Lung (tissue), 12 donors: Measurements from ENCODE around the gene FAM221B. TPM values are rescaled to one million over a fixed set of nuclear protein-coding genes. Genes with fewer than 3 reads are reported as not detected.
A peak's percentile ranks its signal among the peaks of the same experiment; 100 is the strongest.

ENCODE experiments used
- ATAC-seq: fragments of 200-7000 bp; cut with Tn5 transposase; one replicate; pipeline ENCODE4 v1.9.1; 2020; ENCODE audit warnings: moderate number of reproducible peaks; ENCODE audit not compliant: insufficient read depth, low FRiP score
- DNase-seq, 3 donors: peaks; one replicate each; pipeline ENCODE4 v3.0.0-alpha.2; 2013 to 2017
- H3K27ac ChIP-seq, 2 donors: one replicate each; pipeline ENCODE4 v1.5.1; 2013; ENCODE audit warnings: mild to moderate bottlenecking in 2 of 2, moderate library complexity in 2 of 2, control low read depth in 1 of 2, inconsistent platforms in 1 of 2, low read depth in 1 of 2, low read length in 1 of 2
- H3K27me3 ChIP-seq, 3 donors: one replicate each; pipeline ENCODE4 v1.5.1; 2013; ENCODE audit warnings: low read length in 2 of 3; ENCODE audit not compliant: control insufficient read depth in 3 of 3, insufficient read depth in 3 of 3
- H3K36me3 ChIP-seq, 4 donors: one replicate each; pipeline ENCODE4 v1.5.1; 2013; ENCODE audit warnings: low read length in 4 of 4, mild to moderate bottlenecking in 1 of 4, moderate library complexity in 1 of 4; ENCODE audit not compliant: control insufficient read depth in 4 of 4, insufficient read depth in 4 of 4
- H3K4me1 ChIP-seq, 5 donors: one replicate each; pipeline ENCODE4 v1.5.1; 2013; ENCODE audit warnings: low read length in 5 of 5, mild to moderate bottlenecking in 2 of 5, moderate library complexity in 1 of 5; ENCODE audit not compliant: control insufficient read depth in 5 of 5, insufficient read depth in 5 of 5
- H3K4me3 ChIP-seq: one replicate; pipeline ENCODE4 v1.5.1; 2013; ENCODE audit warnings: mild to moderate bottlenecking, control low read depth, moderate library complexity
- H3K9ac ChIP-seq, 2 donors: one replicate each; pipeline ENCODE4 v1.5.1; 2013; ENCODE audit warnings: low read length in 2 of 2, control low read depth in 1 of 2; ENCODE audit not compliant: insufficient read depth in 1 of 2
- H3K9me3 ChIP-seq, 4 donors: one replicate each; pipeline ENCODE4 v1.5.1; 2013; ENCODE audit warnings: low read length in 3 of 4, mild to moderate bottlenecking in 1 of 4, moderate library complexity in 1 of 4; ENCODE audit not compliant: control insufficient read depth in 4 of 4, insufficient read depth in 3 of 4
- CTCF ChIP-seq: IDR thresholded peaks from 2 replicates; pipeline ENCODE4 v1.5.1; 2012; ENCODE audit warnings: mild to moderate bottlenecking; ENCODE audit errors: control extremely low read depth, extremely low read depth
- WGBS, 2 donors: extraction: QIAGEN DNeasy Blood & Tissue Kit; methylation state at CpG; one replicate each; pipeline ENCODE4 v1.1.7; 2013; 5-methylcytosine and 5-hydroxymethylcytosine counted together
- polyA plus RNA-seq, 2 donors: library from polyadenylated mRNA; stranded (reverse); fragments of 200-250 nt; gene quantifications; one replicate each; pipeline ENCODE4 v1.2.1, GENCODE V29; 2013
- total RNA-seq, 2 donors: library from RNA; depleted of rRNA in 1 of 2; stranded (reverse); fragments of >200 nt in 1 of 2; gene quantifications; one replicate each; pipeline ENCODE4 v1.2.1, GENCODE V29; 2014 to 2021
- donor health status: control.
- donor health status: control.
- donor health status: Bipolar disorder and iron deficiency.
- donor health status: healthy.
- donor health status: DM: yes; HTN: yes; CAD: no.

Gene FAM221B
- total and polyA plus RNA-seq, 4 donors = 0.10 to 0.25 (median 0.13) TPM

GRCh38 chr9:35771075-35771433, 57.5 kb downstream of the FAM221B start:
- H3K27me3 ChIP-seq = no peaks in the 10 kb centered on the region
- no peak overlapping the region for H3K4me3 ChIP-seq
- TF ChIP-seq CTCF = no peak
- H3K36me3 ChIP-seq = no peaks in the 10 kb centered on the region
- H3K9me3 ChIP-seq = no peaks in the 10 kb centered on the region
- H3K27ac ChIP-seq = peak overlapping the region in 1 of 2 donors; percentile 63
- peaks cover 2 to 34% (median 17%) of the 10 kb centered on the region in 5 donors for H3K4me1 ChIP-seq
- H3K9ac ChIP-seq = no peak overlapping the region
- ATAC-seq (peak; percentile 61), DNase-seq (peak; percentile 41 to 76 (median 65))
- 17 to 54% methylated on average over 4 of the region's 4 CpGs for WGBS, 2 donors

GRCh38 chr9:35769763-35770162, 58.8 kb downstream of the FAM221B start:
- DNase-seq (no peak), ATAC-seq (no peak)
- Histone ChIP-seq H3K9me3 (no peaks in the 10 kb centered on the region), H3K4me3 (no peak overlapping the region), H3K27me3 (no peaks in the 10 kb centered on the region), H3K27ac (no peak overlapping the region), H3K4me1 (peaks cover 2 to 23% (median 17%) of the 10 kb centered on the region in 5 donors), H3K9ac (no peak overlapping the region), H3K36me3 (no peaks in the 10 kb centered on the region)
- 94 to 100% methylated on average over 1 of the region's 1 CpG for WGBS, 2 donors
- TF ChIP-seq CTCF = no peak

- H3K27ac ChIP-seq = no peak overlapping the region
- H3K9me3 ChIP-seq = no peaks in the 10 kb centered on the region
- WGBS, 2 donors = 88 to 95% methylated on average over 1 of the region's 1 CpG
- DNase-seq (no peak), ATAC-seq (no peak)
- peaks cover 2 to 23% (median 17%) of the 10 kb centered on the region in 5 donors for H3K4me1 ChIP-seq
- TF ChIP-seq CTCF = no peak
- no peaks in the 10 kb centered on the region for H3K27me3 ChIP-seq
- no peaks in the 10 kb centered on the region for H3K36me3 ChIP-seq
- no peak overlapping the region for H3K4me3 ChIP-seq
- H3K9ac ChIP-seq = no peak overlapping the region
Observed at GRCh38 chr9:35767458-35767857, 61.1 kb downstream of the FAM221B start.

GRCh38 chr9:35766997-35767396, 61.5 kb downstream of the FAM221B start:
- H3K27ac ChIP-seq = no peak overlapping the region
- no peak overlapping the region for H3K9ac ChIP-seq
- H3K9me3 ChIP-seq = no peaks in the 10 kb centered on the region
- no peak overlapping the region for H3K4me3 ChIP-seq
- WGBS, 2 donors = 74 to 97% methylated on average over 2 of the region's 2 CpGs
- DNase-seq = no peak
- no peaks in the 10 kb centered on the region for H3K27me3 ChIP-seq
- TF ChIP-seq CTCF = no peak
- peaks cover 2 to 20% (median 15%) of the 10 kb centered on the region in 5 donors for H3K4me1 ChIP-seq
- H3K36me3 ChIP-seq = no peaks in the 10 kb centered on the region
- no peak for ATAC-seq
